Activated CD4-positive, alpha-beta T cell treated with anti-CD3 and anti-CD28 coated beads, Interleukin-2, amount 10 ng/mL, durations not matched to agents 7 days and 5 days (primary cell): ENCODE measurements around the gene SMIM26. TPM values are rescaled to one million over a fixed set of nuclear protein-coding genes. Genes with fewer than 3 reads are reported as not detected.

Experiments used
- CTCF ChIA-PET: fragments of 350-600 bp; sonication (Branson Sonifier 250); formaldehyde crosslinking; loops from one replicate; lab custom pipeline; 2021; ENCODE audit warnings: antibody characterized with exemption; lab: Charles Lee
- POLR2A ChIA-PET: fragments of 350-600 bp; sonication (Branson Sonifier 250); formaldehyde crosslinking; loops from one replicate; lab custom pipeline; 2021; ENCODE audit warnings: antibody characterized with exemption; lab: Charles Lee
- DNase-seq: peaks from one replicate; pipeline ENCODE4 v3.0.0-alpha.2; 2020
- H3K27ac Mint-ChIP-seq: one replicate; pipeline ENCODE4 v1.8.0; 2021; ENCODE audit warnings: mild to moderate bottlenecking, moderate library complexity, mixed read lengths
- H3K27me3 Mint-ChIP-seq: one replicate; pipeline ENCODE4 v1.8.0; 2021; ENCODE audit warnings: mixed read lengths
- H3K36me3 Mint-ChIP-seq: one replicate; pipeline ENCODE4 v1.8.0; 2021; ENCODE audit warnings: low read depth, mixed read lengths
- H3K4me1 Mint-ChIP-seq: one replicate; pipeline ENCODE4 v1.8.0; 2021; ENCODE audit warnings: mixed read lengths
- H3K4me3 Mint-ChIP-seq: one replicate; pipeline ENCODE4 v1.8.0; 2021; ENCODE audit warnings: mild to moderate bottlenecking, moderate library complexity, mixed read lengths
- H3K9me3 Mint-ChIP-seq: one replicate; pipeline ENCODE4 v1.8.0; 2021; ENCODE audit warnings: mixed read lengths
- total RNA-seq, 2 experiments: library from RNA; stranded (reverse); gene quantifications; one replicate each; pipeline ENCODE4 v1.2.3, GENCODE V29; 2021

The SMIM26 gene
- total RNA-seq, 2 experiments from 2014 or later: 55.2 to 73.4 TPM

DNA sequence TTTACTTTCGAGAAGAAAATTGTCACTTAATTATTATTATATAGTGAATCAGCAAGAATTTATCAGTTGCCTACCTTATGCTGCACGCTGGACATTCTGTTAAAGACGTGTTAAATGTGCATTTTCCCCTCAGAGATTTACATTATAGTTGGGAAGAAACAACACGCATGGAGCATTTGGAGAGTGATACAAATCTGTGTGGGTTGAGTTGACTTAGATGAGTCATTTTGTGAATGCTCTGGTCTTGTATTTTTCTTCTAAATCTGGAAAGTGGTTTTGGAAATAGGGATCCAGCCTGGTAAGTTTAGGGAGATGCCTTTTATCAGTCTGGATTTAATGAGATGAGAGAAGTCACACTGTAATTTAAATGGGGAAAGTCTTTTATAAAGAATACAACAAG lies 24.0 kb upstream of the SMIM26 start:
- Mint-ChIP-seq H3K4me3 (no peak overlapping the region), H3K27me3 (no peaks in the 10 kb centered on the region), H3K4me1 (no peaks in the 10 kb centered on the region), H3K36me3 (peaks cover 44% of the 10 kb centered on the region), H3K9me3 (no peaks in the 10 kb centered on the region), H3K27ac (no peak overlapping the region)
- POLR2A ChIA-PET: no interaction called here
- CTCF ChIA-PET: no interaction called here
- DNase-seq: no peak

DNA sequence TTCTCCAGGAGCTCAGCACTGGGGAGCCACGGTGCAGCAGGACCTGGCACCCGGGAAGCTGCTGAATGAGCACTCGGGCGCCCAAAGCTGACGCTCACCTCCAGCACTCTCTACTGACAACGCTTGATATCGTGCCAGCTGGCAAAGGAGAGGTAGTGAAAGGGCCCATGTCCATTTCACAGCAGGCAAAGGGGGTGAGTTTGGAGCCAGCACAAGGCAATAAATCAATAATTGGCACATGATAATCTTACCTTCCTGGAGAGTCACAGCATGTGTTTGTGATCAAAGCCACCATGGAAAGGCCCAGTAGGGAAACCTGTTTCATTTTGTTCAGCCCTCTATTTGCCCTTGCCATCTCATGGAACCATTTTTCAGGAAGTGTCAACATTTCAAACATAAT lies 23.3 kb upstream of the SMIM26 start:
- POLR2A ChIA-PET: no interaction called here
- CTCF ChIA-PET: no interaction called here

DNA sequence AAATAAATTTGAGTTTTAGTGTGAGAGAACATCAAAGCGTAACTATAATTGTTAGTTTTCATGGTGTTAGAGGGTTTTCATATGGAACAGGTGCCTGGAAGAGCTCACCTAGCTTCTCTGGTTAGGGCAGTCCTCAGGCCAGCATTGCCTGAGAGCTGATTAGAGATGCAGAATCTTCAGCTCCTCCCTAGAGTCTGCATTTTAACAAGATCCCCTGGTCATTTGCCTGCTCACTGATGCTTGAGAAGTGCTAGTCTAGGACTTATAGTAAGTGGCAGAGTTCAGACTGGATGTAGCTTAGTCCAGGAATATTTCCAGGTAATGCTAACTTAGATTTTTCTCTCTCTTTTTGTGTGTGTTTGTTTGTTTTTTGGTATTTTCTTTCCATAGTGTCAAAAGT lies 21.7 kb upstream of the SMIM26 start:
- Mint-ChIP-seq H3K9me3 (no peaks in the 10 kb centered on the region), H3K4me1 (no peaks in the 10 kb centered on the region), H3K27ac (no peak overlapping the region), H3K4me3 (no peak overlapping the region), H3K36me3 (peaks cover 44% of the 10 kb centered on the region), H3K27me3 (no peaks in the 10 kb centered on the region)
- DNase-seq: no peak
- POLR2A ChIA-PET: no interaction called here
- CTCF ChIA-PET: no interaction called here

More for the DNA sequence above, 23.3 kb upstream of the SMIM26 start:
- Mint-ChIP-seq H3K9me3 (no peaks in the 10 kb centered on the region), H3K27ac (no peak overlapping the region), H3K36me3 (peaks cover 48% of the 10 kb centered on the region), H3K4me1 (no peaks in the 10 kb centered on the region), H3K27me3 (no peaks in the 10 kb centered on the region), H3K4me3 (no peak overlapping the region)
- DNase-seq: no peak

DNA sequence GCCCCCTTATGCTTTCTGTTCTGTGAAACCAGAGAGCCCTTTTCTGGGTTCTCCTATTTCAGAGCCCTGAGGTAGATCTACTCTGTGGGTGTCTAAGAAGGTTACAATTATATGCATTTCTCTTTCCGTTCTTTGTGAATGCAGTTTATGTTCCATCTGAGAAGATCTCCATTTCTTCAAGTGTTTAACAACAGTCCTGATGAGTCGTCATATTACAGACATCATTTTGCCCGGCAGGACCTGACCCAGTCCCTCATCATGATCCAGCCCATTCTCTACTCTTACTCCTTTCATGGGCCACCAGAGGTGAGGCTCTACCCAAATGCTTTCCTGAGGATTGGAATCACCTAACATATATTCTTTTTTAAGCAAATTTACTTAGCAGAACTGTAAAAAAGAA lies 18.8 kb upstream of the SMIM26 start:
- no peak overlapping the region for H3K4me3 Mint-ChIP-seq

DNA sequence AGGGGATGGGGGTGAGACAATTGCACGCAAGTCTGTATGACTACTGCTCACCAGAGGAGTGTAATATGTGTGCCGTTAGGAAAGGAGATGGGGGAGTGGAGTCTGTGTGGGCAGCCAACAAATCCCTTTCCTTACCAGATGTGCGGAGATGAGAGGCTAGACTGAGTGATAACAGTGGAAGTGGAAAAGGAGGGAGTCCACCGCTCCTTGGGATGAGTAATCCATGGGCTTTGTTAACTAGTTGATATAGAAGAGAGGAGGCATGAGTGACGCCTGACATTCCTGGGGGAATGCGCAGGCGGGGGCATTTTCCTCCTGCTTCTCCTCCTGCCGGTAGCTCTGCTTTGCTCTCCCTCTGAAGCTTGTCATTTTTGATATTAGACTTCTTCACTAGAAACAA lies 13.5 kb upstream of the SMIM26 start:
- no peaks in the 10 kb centered on the region for H3K9me3 Mint-ChIP-seq
- no peak for DNase-seq
- no peak overlapping the region for H3K4me3 Mint-ChIP-seq
- no peak overlapping the region for H3K27ac Mint-ChIP-seq
- no peaks in the 10 kb centered on the region for H3K27me3 Mint-ChIP-seq
- ChIA-PET CTCF (interaction anchor here (0.6 kb wide), 1 partner anchor 13 kb away, joined by 3 read pairs; no protein-coding TSS in a partner anchor), POLR2A (no interaction called here)
- H3K4me1 Mint-ChIP-seq: no peaks in the 10 kb centered on the region
- H3K36me3 Mint-ChIP-seq: peaks cover 46% of the 10 kb centered on the region

More for the DNA sequence above, 18.8 kb upstream of the SMIM26 start:
- no peaks in the 10 kb centered on the region for H3K4me1 Mint-ChIP-seq
- no peak overlapping the region for H3K27ac Mint-ChIP-seq
- H3K36me3 Mint-ChIP-seq: peaks cover 43% of the 10 kb centered on the region
- H3K27me3 Mint-ChIP-seq: no peaks in the 10 kb centered on the region
- DNase-seq: no peak
- H3K9me3 Mint-ChIP-seq: no peaks in the 10 kb centered on the region
- POLR2A ChIA-PET: no interaction called here
- CTCF ChIA-PET: no interaction called here

DNA sequence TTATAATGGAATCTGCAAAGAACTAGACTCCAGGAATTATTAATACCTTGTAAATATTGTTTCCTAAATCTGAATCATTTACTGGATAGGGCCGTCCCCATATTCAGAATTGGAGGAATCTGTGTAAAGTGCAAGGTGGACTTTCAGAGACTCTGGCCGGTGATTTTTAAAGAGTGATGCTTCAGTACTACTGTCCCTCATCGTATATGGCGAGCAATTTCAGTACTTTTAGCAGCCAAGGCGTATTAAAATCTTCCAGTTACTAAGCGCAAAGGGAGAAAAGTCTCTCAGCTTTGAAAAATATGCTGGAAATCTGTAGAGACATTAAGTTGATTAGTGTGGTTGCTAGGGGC lies 483 bp downstream of the SMIM26 start:
- no peak for DNase-seq
- POLR2A ChIA-PET: no interaction called here
- Mint-ChIP-seq H3K4me1 (peaks cover 19% of the 10 kb centered on the region), H3K27ac (peak overlapping the region; percentile 98), H3K36me3 (peaks cover 33% of the 10 kb centered on the region), H3K4me3 (peak overlapping the region; percentile 97), H3K9me3 (no peaks in the 10 kb centered on the region), H3K27me3 (no peaks in the 10 kb centered on the region)
- CTCF ChIA-PET: no interaction called here

DNA sequence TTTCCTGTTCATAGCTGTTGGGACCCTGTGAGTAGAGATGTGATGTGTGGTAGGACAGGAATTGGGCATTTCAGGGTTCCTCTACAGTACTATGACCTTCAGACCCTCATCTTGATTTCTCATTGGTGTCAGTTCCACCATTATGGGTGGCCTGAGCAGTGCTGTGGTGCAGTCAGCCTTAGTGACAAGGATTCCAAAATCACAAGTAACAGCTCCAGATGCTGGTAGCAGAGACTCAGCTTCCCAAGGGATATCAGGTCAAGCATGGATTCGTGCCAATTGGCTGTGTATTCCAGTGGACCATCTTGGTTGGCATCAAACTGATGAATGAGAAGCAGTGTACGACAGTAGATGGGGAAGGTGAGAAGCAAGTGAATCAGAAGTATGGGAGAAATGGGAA lies 3.8 kb downstream of the SMIM26 start:
- DNase-seq: no peak
- Mint-ChIP-seq H3K27me3 (no peaks in the 10 kb centered on the region), H3K4me3 (no peak overlapping the region), H3K4me1 (peaks cover 19% of the 10 kb centered on the region), H3K27ac (no peak overlapping the region), H3K36me3 (peaks cover 30% of the 10 kb centered on the region), H3K9me3 (no peaks in the 10 kb centered on the region)
- ChIA-PET POLR2A (no interaction called here), CTCF (no interaction called here)

DNA sequence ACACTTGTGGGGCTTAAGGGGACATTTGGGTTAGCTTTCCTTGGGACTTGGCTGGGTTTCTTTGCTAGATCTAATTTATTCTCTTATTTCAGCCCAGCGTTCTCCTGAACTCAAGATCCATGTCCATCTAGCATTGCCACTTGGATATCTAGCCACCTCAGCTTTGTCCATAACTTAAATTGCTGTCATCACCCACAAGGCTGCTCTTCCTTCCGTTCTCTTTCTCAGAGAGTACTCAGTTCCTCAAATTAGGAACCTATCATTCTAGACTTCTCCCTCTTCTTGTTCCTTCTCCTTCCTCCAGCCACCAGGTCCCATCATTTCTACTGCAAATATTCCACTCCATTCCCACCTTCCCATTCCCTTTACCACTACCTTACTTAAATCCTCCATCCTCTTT lies 4.3 kb downstream of the SMIM26 start:
- peaks cover 29% of the 10 kb centered on the region for H3K36me3 Mint-ChIP-seq
- no peak for DNase-seq
- ChIA-PET POLR2A (no interaction called here), CTCF (no interaction called here)
- no peaks in the 10 kb centered on the region for H3K27me3 Mint-ChIP-seq
- peaks cover 15% of the 10 kb centered on the region for H3K4me1 Mint-ChIP-seq
- no peak overlapping the region for H3K27ac Mint-ChIP-seq
- no peak overlapping the region for H3K4me3 Mint-ChIP-seq
- no peaks in the 10 kb centered on the region for H3K9me3 Mint-ChIP-seq

DNA sequence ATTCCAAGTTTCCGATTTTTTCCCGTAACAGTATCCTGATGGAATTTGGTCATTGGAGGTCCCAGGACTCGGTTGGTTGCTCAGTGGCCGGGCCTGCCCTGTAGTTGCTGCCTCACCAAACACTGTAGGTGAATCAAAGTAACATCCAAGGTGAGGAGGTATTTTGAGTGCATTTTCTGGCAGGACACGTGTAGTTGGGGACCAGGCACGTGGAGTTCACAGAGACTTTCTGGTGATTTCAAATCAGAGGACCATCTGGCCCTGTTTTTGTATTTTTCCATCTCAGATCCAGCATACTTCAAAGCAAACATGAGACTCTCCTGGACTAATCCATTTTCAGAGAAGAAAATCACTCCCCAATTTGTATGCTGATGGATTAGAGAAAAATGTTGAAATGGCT lies 10.7 kb downstream of the SMIM26 start:
- Mint-ChIP-seq H3K27ac (no peak overlapping the region), H3K4me1 (peaks cover 7% of the 10 kb centered on the region), H3K4me3 (no peak overlapping the region), H3K36me3 (no peaks in the 10 kb centered on the region), H3K27me3 (no peaks in the 10 kb centered on the region), H3K9me3 (no peaks in the 10 kb centered on the region)
- DNase-seq: no peak
- POLR2A ChIA-PET: no interaction called here
- CTCF ChIA-PET: no interaction called here

DNA sequence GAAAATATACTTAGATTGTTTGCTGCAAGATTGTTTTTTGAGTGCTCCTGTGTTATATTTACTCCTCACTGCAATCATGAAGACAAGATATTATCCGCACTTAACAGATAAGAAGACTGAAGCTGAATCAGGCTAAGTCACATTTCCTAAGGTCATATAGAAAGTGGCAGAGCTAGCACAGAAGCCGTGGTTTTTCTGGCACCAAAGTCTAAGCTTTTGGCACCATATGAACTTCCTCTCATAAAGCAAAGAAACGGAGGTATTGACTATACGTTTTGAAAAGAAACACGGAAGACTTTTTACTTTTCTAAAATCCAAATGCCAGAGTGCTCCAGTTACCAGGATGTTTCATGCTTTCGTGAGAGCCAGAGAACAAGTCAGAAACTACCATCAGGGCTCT lies 11.3 kb downstream of the SMIM26 start:
- no peak overlapping the region for H3K27ac Mint-ChIP-seq
- peaks cover 7% of the 10 kb centered on the region for H3K4me1 Mint-ChIP-seq
- no peaks in the 10 kb centered on the region for H3K27me3 Mint-ChIP-seq
- no peaks in the 10 kb centered on the region for H3K9me3 Mint-ChIP-seq
- no peaks in the 10 kb centered on the region for H3K36me3 Mint-ChIP-seq
- POLR2A ChIA-PET: no interaction called here
- no peak overlapping the region for H3K4me3 Mint-ChIP-seq
- no peak for DNase-seq
- CTCF ChIA-PET: no interaction called here

DNA sequence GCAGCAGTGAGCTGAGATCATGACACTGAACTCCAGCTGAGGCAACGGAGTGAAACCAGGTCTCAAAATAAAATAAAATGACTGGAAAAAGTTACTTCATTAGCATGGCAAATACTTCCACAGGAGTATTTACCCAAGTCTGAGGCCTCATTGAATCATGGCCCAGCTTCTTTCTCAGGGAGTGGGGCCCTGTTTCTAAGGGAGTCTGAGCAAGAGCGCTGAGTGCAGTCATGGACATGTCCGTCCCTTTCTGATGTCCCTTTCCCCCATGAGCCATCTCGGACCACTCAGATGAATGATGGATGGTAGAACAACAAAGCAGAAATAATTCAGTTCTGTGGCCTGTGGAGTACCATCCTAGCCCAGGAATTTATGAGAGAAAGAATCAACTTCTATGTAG lies 12.8 kb downstream of the SMIM26 start:
- no peak for DNase-seq
- ChIA-PET POLR2A (no interaction called here), CTCF (interaction anchor here (1.1 to 1.4 kb wide), 2 partner anchors 15 to 39 kb away, joined by 3 to 4 read pairs; no protein-coding TSS in a partner anchor)
- Mint-ChIP-seq H3K27ac (no peak overlapping the region), H3K9me3 (no peaks in the 10 kb centered on the region), H3K27me3 (peaks cover 6% of the 10 kb centered on the region), H3K4me3 (no peak overlapping the region), H3K36me3 (no peaks in the 10 kb centered on the region), H3K4me1 (peaks cover 7% of the 10 kb centered on the region)

DNA sequence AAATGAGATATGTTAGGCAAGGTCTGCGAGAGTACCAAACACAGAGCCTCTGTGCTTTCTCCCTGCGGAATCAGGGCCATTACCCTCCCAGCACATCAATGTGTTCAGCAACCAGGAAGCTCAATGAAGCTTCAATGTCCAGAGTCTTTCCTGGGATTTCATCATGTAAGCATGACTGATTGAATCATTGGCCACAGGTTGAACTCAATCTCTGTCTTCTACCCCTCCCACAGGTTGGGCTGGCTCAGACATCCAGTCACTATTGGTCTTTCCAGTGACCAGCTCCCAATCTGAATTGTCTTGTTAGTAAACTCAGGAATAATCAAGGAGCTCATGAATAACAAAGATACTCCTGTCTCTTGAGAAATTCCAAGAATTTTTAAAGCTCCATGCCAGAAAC lies 17.9 kb downstream of the SMIM26 start:
- POLR2A ChIA-PET: no interaction called here
- no peak overlapping the region for H3K27ac Mint-ChIP-seq

DNA sequence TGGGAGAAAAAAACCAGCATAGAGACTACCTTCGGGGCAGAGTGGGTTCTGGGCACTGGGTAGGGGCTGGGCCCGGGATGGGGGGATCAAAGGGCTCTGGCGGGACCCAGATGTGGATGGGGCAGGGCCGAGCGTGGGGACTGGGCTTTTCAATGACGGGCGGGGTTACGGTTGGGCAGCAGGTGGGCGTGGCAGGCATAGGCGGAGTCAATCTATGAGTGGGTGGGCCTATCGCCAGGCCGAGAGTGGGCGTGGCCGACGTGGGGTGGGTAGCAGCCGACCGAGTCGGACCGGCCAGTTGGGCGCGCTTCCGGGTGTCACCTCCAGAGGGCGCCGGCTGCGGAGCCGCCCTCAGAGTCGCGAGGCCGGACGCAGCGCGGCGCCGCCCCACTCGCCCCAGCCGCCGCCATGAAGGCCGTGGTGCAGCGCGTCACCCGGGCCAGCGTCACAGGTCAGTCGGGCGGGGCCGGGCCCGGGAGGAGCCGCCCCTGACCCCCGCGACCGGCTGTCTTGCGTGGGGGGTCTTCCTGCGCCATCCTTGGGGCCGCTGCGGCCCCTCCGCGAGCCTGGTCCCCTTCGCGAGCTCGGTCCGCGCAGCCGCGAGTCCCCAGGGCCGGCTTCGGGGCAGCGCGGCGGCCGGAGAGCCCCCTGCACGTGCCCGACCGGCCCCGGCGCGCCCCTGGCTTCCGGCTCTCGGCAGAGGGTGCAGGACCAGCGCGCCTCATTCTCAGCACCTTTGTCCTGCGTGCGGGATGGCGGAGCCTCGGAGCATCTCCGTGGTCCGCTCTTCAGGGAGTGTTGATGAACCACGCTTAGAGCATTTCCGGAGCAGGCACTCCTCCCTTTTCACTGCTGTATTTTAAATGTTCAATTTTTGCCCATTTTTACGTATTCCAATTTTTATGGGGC lies 20.7 kb downstream of the SMIM26 start, which contains the start of gene DTD1:
Gene DTD1, plus strand, starts transcription at position 390 of the 909 bp plus-strand sequence. Its CDS starts 19 bp downstream, at position 409.
- DNase-seq: peak; percentile 80
- peak within 1 kb of the TSS; percentile 90 for H3K27ac Mint-ChIP-seq
- ChIA-PET CTCF (interaction anchor here (1.0 kb wide), 1 partner anchor 12 kb away, joined by 3 read pairs; no protein-coding TSS in a partner anchor), POLR2A (no interaction called here)
- H3K36me3 Mint-ChIP-seq: peaks cover 2% of the 10 kb centered on the region
- peaks cover 6% of the 10 kb centered on the region for H3K27me3 Mint-ChIP-seq
- H3K9me3 Mint-ChIP-seq: no peaks in the 10 kb centered on the region
- H3K4me3 Mint-ChIP-seq: peak within 1 kb of the TSS; percentile 93
- H3K4me1 Mint-ChIP-seq: peaks cover 26% of the 10 kb centered on the region

More for the DNA sequence above, 17.9 kb downstream of the SMIM26 start:
- no peak overlapping the region for H3K4me3 Mint-ChIP-seq
- H3K4me1 Mint-ChIP-seq: peaks cover 26% of the 10 kb centered on the region
- H3K36me3 Mint-ChIP-seq: peaks cover 2% of the 10 kb centered on the region
- no peak for DNase-seq
- CTCF ChIA-PET: interaction anchor here (0.6 kb wide), 2 partner anchors 110 to 494 kb away, joined by 3 to 4 read pairs; no protein-coding TSS in a partner anchor
- H3K9me3 Mint-ChIP-seq: no peaks in the 10 kb centered on the region
- peaks cover 6% of the 10 kb centered on the region for H3K27me3 Mint-ChIP-seq
